ENCODE results near the gene ZBTB20. TPM values are rescaled to one million over a fixed set of nuclear protein-coding genes. Genes with fewer than 3 reads are reported as not detected.

Gene ZBTB20
- total and polyA plus RNA-seq, 10 of the 15 experiments (the other 5 are each of a cell fraction or from before 2014, with no cell fraction given) = 0.20 to 5.5 (median 2.2) TPM

DNA sequence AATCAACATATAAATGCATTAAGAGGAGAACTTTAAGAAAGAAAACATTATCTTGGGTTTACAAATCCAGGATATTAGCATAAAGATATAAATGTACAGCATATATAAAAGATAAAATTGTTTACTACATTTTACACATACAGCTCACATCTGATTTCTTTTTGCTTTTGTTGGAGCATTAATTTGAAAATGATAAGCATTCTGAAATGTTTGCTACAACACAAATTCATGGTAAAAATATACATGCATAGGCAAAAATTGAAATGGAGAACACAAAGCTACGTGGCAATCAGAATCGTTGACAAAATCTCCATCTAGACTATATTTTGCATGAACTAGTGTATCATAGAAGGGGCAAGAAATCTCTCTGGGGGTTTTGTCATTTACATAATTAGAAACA lies 694.2 kb downstream of the ZBTB20 start:
- intact Hi-C loops (cut with micrococcal nuclease; ENCODE audit: unreplicated experiment) = loop anchor here (10.0 kb wide), 1 partner anchor 708 kb away; the partner anchor contains the start of genes ATP6V1A and NAA50
- H3K4me1 ChIP-seq (ENCODE audit: control insufficient read depth, insufficient read depth, low read length) = peaks cover 23% of the 10 kb centered on the region
- 2% methylated on average over 2 of the region's 2 CpGs for WGBS (ENCODE audit: insufficient coverage, insufficient replicate concordance, low lambda C conversion rate, missing lambda C conversion rate)
- DNase-seq (ENCODE audit: low read depth, low spot score) (no peak), FAIRE-seq (no peak), ATAC-seq (no peak)
- no peak overlapping the region for H2AFZ ChIP-seq (ENCODE audit: control insufficient read depth, low read depth, low read length)
- peak overlapping the region; percentile 88 for H3K4me2 ChIP-seq (ENCODE audit: control insufficient read depth, insufficient read depth)
- H4K20me1 ChIP-seq (ENCODE audit: control insufficient read depth, insufficient read depth) = no peaks in the 10 kb centered on the region
- H3K4me3 ChIP-seq = peak overlapping the region; percentile 69
- ChIA-PET POLR2A (no interaction called here), RAD21 (ENCODE audit: unreplicated experiment) (no interaction called here), SMC1A (ENCODE audit: uncharacterized antibody, unreplicated experiment) (interaction anchor here (0.6 to 1.8 kb wide), 5 partner anchors 11 to 252 kb away, joined by 3 to 5 read pairs (median 3); no protein-coding TSS in a partner anchor), CTCF (interaction anchor here (0.7 to 1.5 kb wide), 3 partner anchors 70 to 239 kb away, joined by 3 to 5 read pairs (median 3); no protein-coding TSS in a partner anchor)
- no peaks in the 10 kb centered on the region for H3K36me3 ChIP-seq (ENCODE audit: control insufficient read depth in 2 of 2, insufficient read depth in 2 of 2, low read length in 1 of 2)
- peak overlapping the region; percentile 84 for H3K9ac ChIP-seq (ENCODE audit: control insufficient read depth, insufficient read depth, low read length)
- no peaks in the 10 kb centered on the region for H3K27me3 ChIP-seq (replicated peaks in 1 of 2; ENCODE audit: control insufficient read depth in 2 of 2, insufficient read depth in 2 of 2, low read length in 1 of 2)
- in situ Hi-C loops (cut with MboI) = no loop called here
- no TSS peak for BruUV-seq (replicated peaks)
- TF ChIP-seq, protein P1, sequence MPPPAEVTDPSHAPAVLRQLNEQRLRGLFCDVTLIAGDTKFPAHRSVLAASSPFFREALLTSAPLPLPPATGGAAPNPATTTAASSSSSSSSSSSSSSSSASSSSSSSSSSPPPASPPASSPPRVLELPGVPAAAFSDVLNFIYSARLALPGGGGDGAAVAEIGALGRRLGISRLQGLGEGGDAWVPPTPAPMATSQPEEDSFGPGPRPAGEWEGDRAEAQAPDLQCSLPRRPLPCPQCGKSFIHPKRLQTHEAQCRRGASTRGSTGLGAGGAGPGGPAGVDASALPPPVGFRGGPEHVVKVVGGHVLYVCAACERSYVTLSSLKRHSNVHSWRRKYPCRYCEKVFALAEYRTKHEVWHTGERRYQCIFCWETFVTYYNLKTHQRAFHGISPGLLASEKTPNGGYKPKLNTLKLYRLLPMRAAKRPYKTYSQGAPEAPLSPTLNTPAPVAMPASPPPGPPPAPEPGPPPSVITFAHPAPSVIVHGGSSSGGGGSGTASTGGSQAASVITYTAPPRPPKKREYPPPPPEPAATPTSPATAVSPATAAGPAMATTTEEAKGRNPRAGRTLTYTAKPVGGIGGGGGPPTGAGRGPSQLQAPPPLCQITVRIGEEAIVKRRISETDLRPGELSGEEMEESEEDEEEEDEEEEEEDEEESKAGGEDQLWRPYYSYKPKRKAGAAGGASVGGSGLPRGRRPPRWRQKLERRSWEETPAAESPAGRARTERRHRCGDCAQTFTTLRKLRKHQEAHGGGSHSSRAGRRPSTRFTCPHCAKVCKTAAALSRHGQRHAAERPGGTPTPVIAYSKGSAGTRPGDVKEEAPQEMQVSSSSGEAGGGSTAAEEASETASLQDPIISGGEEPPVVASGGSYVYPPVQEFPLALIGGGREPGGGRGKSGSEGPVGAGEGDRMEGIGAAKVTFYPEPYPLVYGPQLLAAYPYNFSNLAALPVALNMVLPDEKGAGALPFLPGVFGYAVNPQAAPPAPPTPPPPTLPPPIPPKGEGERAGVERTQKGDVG (CRISPR knock-in tag; IDR thresholded peaks at IDR 0.05) = no peak
- TF ChIP-seq, protein P2, sequence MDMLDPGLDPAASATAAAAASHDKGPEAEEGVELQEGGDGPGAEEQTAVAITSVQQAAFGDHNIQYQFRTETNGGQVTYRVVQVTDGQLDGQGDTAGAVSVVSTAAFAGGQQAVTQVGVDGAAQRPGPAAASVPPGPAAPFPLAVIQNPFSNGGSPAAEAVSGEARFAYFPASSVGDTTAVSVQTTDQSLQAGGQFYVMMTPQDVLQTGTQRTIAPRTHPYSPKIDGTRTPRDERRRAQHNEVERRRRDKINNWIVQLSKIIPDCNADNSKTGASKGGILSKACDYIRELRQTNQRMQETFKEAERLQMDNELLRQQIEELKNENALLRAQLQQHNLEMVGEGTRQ (IDR thresholded peaks at IDR 0.05; ENCODE audit: borderline replicate concordance, low read depth, low read length) = no peak
- no peak for TF ChIP-seq SP1 (IDR thresholded peaks at IDR 0.05; ENCODE audit: low read depth, low read length)
- TF ChIP-seq ZBTB11 (CRISPR knock-in tag; IDR thresholded peaks at IDR 0.05) = no peak
- no peak for TF ChIP-seq EP300 (IDR thresholded peaks at IDR 0.05; ENCODE audit: borderline replicate concordance in 1 of 2, control insufficient read depth in 1 of 2, low read depth in 2 of 2, low read length in 2 of 2)
- H3K27ac ChIP-seq (ENCODE audit: control insufficient read depth, insufficient read depth) = peak overlapping the region; percentile 80
- H3K79me2 ChIP-seq (ENCODE audit: control insufficient read depth, insufficient read depth, low read length) = peaks cover 44% of the 10 kb centered on the region
- H3K9me3 ChIP-seq (replicated peaks; ENCODE audit: control insufficient read depth, insufficient read depth, low read length) = no peaks in the 10 kb centered on the region
